Stimulated activated effector memory CD8-positive, alpha-beta T cell treated with anti-CD3 and anti-CD28 coated beads, Interleukin-12 subunit alpha, Interleukin-12 subunit beta, amount 100 ng/mL, for 72 hours (primary cell): Measurements from ENCODE around the gene FBXO41.
A peak's percentile ranks its signal among the peaks of the same experiment; 100 is the strongest.

Experiments
- ATAC-seq: fragments of 150-1000 bp; cut with Tn5 transposase; 2 replicates; pipeline ENCODE4 v1.10.0; 2021
- DNase-seq, 2 donors: peaks; one replicate each; pipeline ENCODE4 v3.0.0; 2021 to 2022; ENCODE audit warnings: low spot score in 2 of 2
- H3K27ac Mint-ChIP-seq: one replicate; pipeline ENCODE4 v1.8.0; 2022; ENCODE audit warnings: mild to moderate bottlenecking, mixed read lengths
- H3K36me3 Mint-ChIP-seq: one replicate; pipeline ENCODE4 v1.8.0; 2022; ENCODE audit warnings: mild to moderate bottlenecking, mixed read lengths
- H3K4me1 Mint-ChIP-seq: one replicate; pipeline ENCODE4 v1.8.0; 2022; ENCODE audit warnings: mixed read lengths
- H3K4me3 Mint-ChIP-seq: one replicate; pipeline ENCODE4 v1.8.0; 2022; ENCODE audit warnings: mild to moderate bottlenecking, mixed read lengths
- H3K9me3 Mint-ChIP-seq: one replicate; pipeline ENCODE4 v1.8.0; 2022; ENCODE audit warnings: mixed read lengths

The FBXO41 gene

GRCh38 chr2:73244580-73244979, 39.7 kb downstream of the FBXO41 start:
- Mint-ChIP-seq H3K4me3 (no peak overlapping the region), H3K9me3 (no peaks in the 10 kb centered on the region), H3K27ac (peak overlapping the region; percentile 77), H3K36me3 (peaks cover 100% of the 10 kb centered on the region), H3K4me1 (peaks cover 22% of the 10 kb centered on the region)
- DNase-seq (no peak), ATAC-seq (peak; percentile 88)

- Mint-ChIP-seq H3K36me3 (peaks cover 100% of the 10 kb centered on the region), H3K4me3 (no peak overlapping the region), H3K4me1 (peaks cover 28% of the 10 kb centered on the region), H3K27ac (peak overlapping the region; percentile 77), H3K9me3 (no peaks in the 10 kb centered on the region)
- DNase-seq (no peak), ATAC-seq (no peak)
These were observed 40.3 kb downstream of the FBXO41 start for GRCh38 chr2:73243884-73244570.

- H3K9me3 Mint-ChIP-seq: no peaks in the 10 kb centered on the region
- no peak for ATAC-seq
- peaks cover 98% of the 10 kb centered on the region for H3K36me3 Mint-ChIP-seq
- no peak overlapping the region for H3K4me3 Mint-ChIP-seq
- peak overlapping the region; percentile 43 for H3K27ac Mint-ChIP-seq
- H3K4me1 Mint-ChIP-seq: peaks cover 44% of the 10 kb centered on the region
- DNase-seq: no peak
These were observed 44.5 kb downstream of the FBXO41 start for GRCh38 chr2:73239776-73240175.

DNA sequence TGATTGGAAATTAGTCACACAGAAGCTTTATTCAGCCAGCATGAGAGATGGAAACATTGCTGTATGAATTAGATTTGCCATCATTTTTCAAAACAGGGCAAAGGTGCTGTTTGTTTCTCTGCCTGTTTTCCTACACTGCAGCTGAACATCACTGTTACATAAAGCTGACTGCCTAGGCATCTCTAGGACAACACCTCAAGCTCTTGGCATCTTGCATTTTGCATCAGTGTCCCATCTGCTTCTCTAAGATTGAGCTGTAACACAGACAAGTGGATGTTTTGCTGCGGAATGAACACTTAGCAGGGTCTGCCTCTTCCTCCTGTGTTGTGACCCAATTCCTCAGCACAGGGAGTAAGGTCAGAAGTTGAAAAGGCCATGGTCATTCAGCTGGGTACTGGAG, 45.3 kb downstream of the FBXO41 start:
- no peak for ATAC-seq
- H3K36me3 Mint-ChIP-seq: peaks cover 98% of the 10 kb centered on the region
- H3K27ac Mint-ChIP-seq: peak overlapping the region; percentile 43
- H3K4me3 Mint-ChIP-seq: no peak overlapping the region
- no peak for DNase-seq
- peaks cover 39% of the 10 kb centered on the region for H3K4me1 Mint-ChIP-seq
- no peaks in the 10 kb centered on the region for H3K9me3 Mint-ChIP-seq

GRCh38 chr2:73238149-73238548, 46.1 kb downstream of the FBXO41 start:
- ATAC-seq (no peak), DNase-seq (no peak)
- Mint-ChIP-seq H3K4me3 (no peak overlapping the region), H3K27ac (peak overlapping the region; percentile 32), H3K4me1 (peaks cover 39% of the 10 kb centered on the region), H3K9me3 (no peaks in the 10 kb centered on the region), H3K36me3 (peaks cover 98% of the 10 kb centered on the region)

GRCh38 chr2:73237168-73237567, 47.1 kb downstream of the FBXO41 start:
- peaks cover 44% of the 10 kb centered on the region for H3K4me1 Mint-ChIP-seq
- peaks cover 90% of the 10 kb centered on the region for H3K36me3 Mint-ChIP-seq
- H3K4me3 Mint-ChIP-seq: peak overlapping the region; percentile 81
- peak overlapping the region; percentile 51 for H3K27ac Mint-ChIP-seq
- DNase-seq (no peak), ATAC-seq (no peak)
- H3K9me3 Mint-ChIP-seq: no peaks in the 10 kb centered on the region

GRCh38 chr2:73235315-73236028, 48.8 kb downstream of the FBXO41 start:
- peaks cover 44% of the 10 kb centered on the region for H3K4me1 Mint-ChIP-seq
- DNase-seq: no peak

GRCh38 chr2:73233932-73234832, 50.1 kb downstream of the FBXO41 start, which contains the start of gene CCT7:
TSS of gene CCT7 (plus strand) at chr2:73234308. CDS start at chr2:73234379, 71 bp downstream.
- peak; percentile 84 for ATAC-seq
- Mint-ChIP-seq H3K9me3 (no peaks in the 10 kb centered on the region), H3K27ac (peak within 1 kb of the TSS; percentile 98), H3K4me3 (peak within 1 kb of the TSS; percentile 81), H3K4me1 (peaks cover 38% of the 10 kb centered on the region), H3K36me3 (peaks cover 67% of the 10 kb centered on the region)
- peak; percentile 68 to 91 for DNase-seq

More at GRCh38 chr2:73235315-73236028, 48.8 kb downstream of the FBXO41 start:
- Mint-ChIP-seq H3K27ac (peak overlapping the region; percentile 98), H3K36me3 (peaks cover 73% of the 10 kb centered on the region), H3K4me3 (peak overlapping the region; percentile 81), H3K9me3 (no peaks in the 10 kb centered on the region)
- ATAC-seq: no peak

DNA sequence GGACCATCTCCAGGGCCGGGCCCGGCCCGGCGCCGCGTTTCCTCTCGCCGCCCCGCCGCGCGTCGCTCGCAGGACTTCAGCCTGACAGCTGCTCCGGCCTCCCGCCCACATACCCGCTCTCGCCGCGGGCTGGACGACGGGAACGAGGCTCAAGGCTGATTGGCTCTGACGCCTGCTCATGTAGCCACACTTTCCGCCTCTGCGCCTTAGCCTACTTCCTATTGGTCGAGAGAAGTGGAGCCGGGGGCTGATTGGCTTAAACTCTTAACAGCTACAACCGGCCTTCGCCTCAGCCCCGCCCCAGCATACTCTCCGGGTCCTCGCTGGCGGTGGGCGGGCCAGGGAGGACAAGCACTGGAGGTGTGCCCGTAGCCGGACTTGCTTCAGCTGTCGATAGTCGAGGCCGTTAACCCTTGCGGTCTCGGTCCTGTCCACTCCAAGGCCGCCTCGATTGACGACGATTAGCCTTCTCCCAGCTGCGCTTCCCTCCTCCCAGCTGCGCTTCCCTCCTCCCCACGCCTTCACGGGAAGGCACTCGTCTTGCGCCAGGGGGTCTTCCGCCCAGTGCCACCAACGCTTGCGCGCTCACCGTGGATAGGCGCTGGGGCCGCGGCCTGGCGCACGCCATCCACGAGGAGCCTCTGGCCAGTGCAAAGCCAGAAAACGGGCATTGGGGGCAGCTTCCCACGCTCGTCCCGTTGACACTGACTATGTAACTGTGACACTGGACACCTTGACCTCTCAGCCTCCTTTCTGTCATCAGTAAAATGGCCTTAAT, 50.9 kb downstream of the FBXO41 start, which contains the start of gene PRADC1:
PRADC1 (minus strand) TSS at position 86 of the 778 bp plus-strand sequence; CDS start at position 7, 79 bp downstream.
- DNase-seq: peak; percentile 83 to 96
- Mint-ChIP-seq H3K36me3 (peaks cover 67% of the 10 kb centered on the region), H3K27ac (peak within 1 kb of the TSS; percentile 98)

DNA sequence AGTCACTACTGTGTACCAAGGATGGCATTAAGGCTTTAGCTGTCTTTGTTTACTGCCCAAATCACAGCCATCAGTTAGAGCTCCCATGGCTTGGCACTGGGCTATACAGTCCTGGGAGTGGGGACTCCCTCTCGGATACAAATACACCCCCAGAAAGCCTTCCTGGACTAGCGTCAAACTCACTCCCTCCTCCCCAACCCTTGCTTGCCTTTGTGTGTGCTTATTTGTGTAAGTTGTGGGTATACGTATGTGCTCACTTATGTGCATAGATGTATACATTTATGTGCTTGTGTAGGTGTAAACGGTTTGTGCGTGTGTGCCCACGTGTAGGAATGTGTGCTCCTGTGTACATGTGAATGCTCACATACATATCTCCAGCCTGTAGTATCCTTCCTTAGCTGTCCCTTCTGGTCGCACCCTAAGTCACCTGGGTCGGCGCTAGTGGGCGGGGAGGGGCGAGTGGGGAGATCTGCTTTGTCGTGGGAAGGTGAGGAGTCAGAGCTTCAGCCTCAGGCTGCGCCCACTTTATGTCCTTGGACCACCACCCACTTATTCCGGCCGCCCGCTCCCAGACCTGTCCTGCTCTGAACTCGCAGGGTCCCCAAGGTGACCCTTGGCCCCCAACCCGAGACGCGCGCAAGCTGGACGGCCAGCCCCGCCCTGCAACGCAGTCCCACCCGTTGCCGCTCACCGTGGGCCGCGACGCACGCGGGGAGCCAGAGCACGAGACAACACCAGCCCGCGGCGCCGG, 51.7 kb downstream of the FBXO41 start:
- DNase-seq: peak; percentile 21 to 69

More for the DNA sequence above, 50.9 kb downstream of the FBXO41 start, which contains the start of gene PRADC1:
- ATAC-seq: peak; percentile 92
- H3K4me1 Mint-ChIP-seq: peaks cover 33% of the 10 kb centered on the region
- H3K4me3 Mint-ChIP-seq: peak within 1 kb of the TSS; percentile 81
- no peaks in the 10 kb centered on the region for H3K9me3 Mint-ChIP-seq

GRCh38 chr2:73228631-73229030, 55.6 kb downstream of the FBXO41 start:
- peaks cover 29% of the 10 kb centered on the region for H3K36me3 Mint-ChIP-seq
- no peak overlapping the region for H3K27ac Mint-ChIP-seq
- ATAC-seq (no peak), DNase-seq (no peak)
- H3K4me1 Mint-ChIP-seq: peaks cover 5% of the 10 kb centered on the region
- H3K9me3 Mint-ChIP-seq: no peaks in the 10 kb centered on the region
- no peak overlapping the region for H3K4me3 Mint-ChIP-seq

More for the DNA sequence above, 51.7 kb downstream of the FBXO41 start:
- H3K4me1 Mint-ChIP-seq: peaks cover 30% of the 10 kb centered on the region
- H3K4me3 Mint-ChIP-seq: peak overlapping the region; percentile 81
- peak overlapping the region; percentile 98 for H3K27ac Mint-ChIP-seq
- no peak for ATAC-seq
- no peaks in the 10 kb centered on the region for H3K9me3 Mint-ChIP-seq
- H3K36me3 Mint-ChIP-seq: peaks cover 64% of the 10 kb centered on the region

DNA sequence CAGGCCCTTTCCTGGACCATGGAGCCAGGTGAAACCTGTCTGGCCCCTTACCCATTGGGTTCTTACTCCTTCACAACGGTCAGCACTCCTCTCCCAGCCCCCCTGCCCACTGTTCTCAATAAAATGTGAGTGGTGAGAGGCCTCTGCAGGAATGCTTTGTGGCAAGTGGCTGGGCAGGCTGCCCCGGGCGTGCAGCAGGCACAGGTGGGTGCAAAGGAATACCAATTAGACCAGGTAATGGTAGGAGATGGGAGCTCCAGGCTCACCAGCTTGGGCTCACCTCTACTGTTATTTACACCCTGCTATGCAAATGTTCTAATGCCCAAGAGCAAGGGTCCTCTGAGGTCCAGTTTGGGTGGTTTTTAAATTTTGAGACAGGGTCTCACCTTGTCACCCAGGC, 57.2 kb downstream of the FBXO41 start:
- no peak for ATAC-seq

DNA sequence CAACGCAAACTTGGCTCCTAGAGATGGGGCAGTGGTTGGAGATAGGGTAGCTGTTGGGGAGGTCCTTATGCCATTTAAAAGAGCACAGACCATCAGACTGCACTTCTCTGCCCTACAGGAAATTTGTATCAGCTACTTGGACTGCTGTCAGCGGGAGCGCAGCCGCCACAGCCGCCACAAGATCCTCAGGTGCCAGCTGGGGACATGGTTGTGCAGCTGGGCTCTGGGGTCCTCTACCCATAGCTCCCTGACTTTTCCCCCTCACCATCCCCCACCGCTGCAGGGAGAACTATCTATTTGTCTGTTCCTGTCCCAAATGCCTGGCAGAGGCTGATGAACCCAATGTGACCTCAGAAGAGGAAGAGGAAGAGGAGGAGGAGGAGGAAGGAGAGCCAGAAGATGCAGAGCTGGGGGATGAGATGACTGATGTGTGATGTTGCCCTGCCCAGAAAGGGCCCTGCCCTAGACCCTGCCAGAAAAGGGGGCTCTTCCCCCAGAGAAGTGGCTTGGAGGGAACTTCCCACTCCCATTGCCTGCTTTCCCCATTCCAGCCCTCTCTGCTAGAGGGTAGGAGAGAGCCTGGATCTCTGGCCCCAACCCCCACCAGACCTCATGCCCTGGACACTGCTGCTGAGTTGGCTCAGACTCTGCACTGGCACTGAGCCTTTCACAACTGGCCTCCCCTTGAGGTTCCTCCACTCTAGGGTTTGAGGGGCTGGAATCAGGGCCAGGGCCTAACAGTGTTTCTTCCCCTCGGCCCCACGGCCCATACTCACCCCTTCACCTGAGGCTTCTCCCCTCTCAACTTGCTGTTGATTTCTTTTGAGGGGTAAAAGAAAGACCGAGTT, 58.5 kb downstream of the FBXO41 start:
- Mint-ChIP-seq H3K4me3 (no peak overlapping the region), H3K36me3 (peaks cover 46% of the 10 kb centered on the region), H3K27ac (peak overlapping the region; percentile 76), H3K9me3 (no peaks in the 10 kb centered on the region), H3K4me1 (no peaks in the 10 kb centered on the region)
- no peak for ATAC-seq
- DNase-seq: no peak

More for the DNA sequence above, 57.2 kb downstream of the FBXO41 start:
- H3K9me3 Mint-ChIP-seq: no peaks in the 10 kb centered on the region
- H3K36me3 Mint-ChIP-seq: peaks cover 33% of the 10 kb centered on the region
- H3K27ac Mint-ChIP-seq: no peak overlapping the region
- no peaks in the 10 kb centered on the region for H3K4me1 Mint-ChIP-seq
- H3K4me3 Mint-ChIP-seq: no peak overlapping the region
- no peak for DNase-seq
